22Rv1 (cell line): Measurements from ENCODE around the gene GPC6.

Source experiments
- CTCF ChIP-seq: fragments of 450-650 bp; IDR thresholded peaks from 2 replicates; pipeline ENCODE4 v1.5.1; 2017; ENCODE audit warnings: mild to moderate bottlenecking
- ZFX ChIP-seq: fragments of 450-650 bp; IDR thresholded peaks from 2 replicates; pipeline ENCODE4 v1.6.1; 2017; ENCODE audit warnings: antibody characterized with exemption, borderline replicate concordance

DNA sequence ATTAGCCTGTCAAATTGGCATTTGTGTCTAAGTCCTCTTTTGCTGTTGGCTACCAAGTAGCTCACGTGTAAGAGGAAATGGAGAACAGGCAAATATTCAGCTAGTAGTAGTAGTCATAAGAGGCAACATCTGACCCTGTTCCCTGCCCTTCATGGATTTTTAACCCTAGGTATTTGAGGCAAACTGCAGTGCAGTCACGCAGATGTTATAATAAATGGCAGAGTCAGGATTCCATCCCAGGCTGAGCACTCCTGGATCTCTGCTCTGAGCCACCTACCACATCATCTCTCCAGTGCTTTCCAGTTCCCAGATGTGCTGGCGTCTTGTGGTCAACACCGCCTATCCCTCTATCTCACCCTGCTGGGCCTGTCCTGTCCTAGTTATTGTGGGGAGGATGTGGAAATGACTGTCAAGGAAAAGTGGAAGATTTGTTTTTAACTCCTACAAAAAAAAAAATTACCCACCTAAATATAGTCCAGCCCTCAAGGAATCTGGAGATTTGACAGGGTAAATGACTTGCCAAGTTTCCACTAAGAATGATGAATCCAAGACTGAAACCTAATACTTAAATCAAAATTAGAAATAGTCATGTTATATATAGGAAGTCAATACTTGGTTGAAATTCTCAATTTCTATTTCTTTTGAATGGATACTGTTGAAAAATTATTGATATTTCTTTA, 322.9 kb downstream of the GPC6 start:
- TF ChIP-seq CTCF (no peak), ZFX (no peak)
